Measurements from ENCODE around the gene NEDD4.
"Not testable (repeated sequence)": the region's sequence is repeated elsewhere in the genome, so short reads cannot be mapped to it uniquely, and the experiment has no call there.

NEDD4 gene

GRCh38 chr15:55827204-55827603 is 166.2 kb downstream of the NEDD4 start:
- ChIA-PET CTCF (interaction anchor here (1.6 to 11.3 kb wide), 2 partner anchors 18 to 179 kb away, joined by 4 to 90 read pairs; no protein-coding TSS in a partner anchor), POLR2A (no interaction called here)
- TF ChIP-seq CTCF (IDR thresholded peaks at IDR 0.05; ENCODE audit: insufficient read depth, low read length, missing control alignments): no peak
- DNase-seq (ENCODE audit: low read depth, low spot score): no peak
- no peak overlapping the region for H3K4me3 ChIP-seq (ENCODE audit: low read depth, low read length)

GRCh38 chr15:55824857-55825613 is 168.4 kb downstream of the NEDD4 start:
- ChIA-PET CTCF (interaction anchor here (1.3 to 1.9 kb wide), 2 partner anchors 20 to 183 kb away, joined by 5 to 10 read pairs; no protein-coding TSS in a partner anchor), POLR2A (no interaction called here)
- TF ChIP-seq CTCF (IDR thresholded peaks at IDR 0.05; ENCODE audit: insufficient read depth, low read length, missing control alignments): no peak
- DNase-seq (ENCODE audit: low read depth, low spot score): no peak
- H3K4me3 ChIP-seq (ENCODE audit: low read depth, low read length): no peak overlapping the region

GRCh38 chr15:55823699-55824340 is 169.6 kb downstream of the NEDD4 start:
- no peak overlapping the region for H3K4me3 ChIP-seq (ENCODE audit: low read depth, low read length)
- TF ChIP-seq CTCF (IDR thresholded peaks at IDR 0.05; ENCODE audit: insufficient read depth, low read length, missing control alignments): no peak
- POLR2A ChIA-PET: no interaction called here
- DNase-seq (ENCODE audit: low read depth, low spot score): no peak
- CTCF ChIA-PET: interaction anchor here (0.6 to 1.9 kb wide), 2 partner anchors 51 to 182 kb away, joined by 3 to 5 read pairs; no protein-coding TSS in a partner anchor

- ChIA-PET POLR2A (no interaction called here), CTCF (no interaction called here)
- peak; percentile 78 for DNase-seq (ENCODE audit: low read depth, low spot score)
- H3K4me3 ChIP-seq (ENCODE audit: low read depth, low read length): no peak overlapping the region
- TF ChIP-seq CTCF (IDR thresholded peaks at IDR 0.05; ENCODE audit: insufficient read depth, low read length, missing control alignments): no peak
Observed at GRCh38 chr15:55823191-55823670, 170.2 kb downstream of the NEDD4 start.

- CTCF ChIA-PET: interaction anchor here (0.9 to 1.9 kb wide), 3 partner anchors 10 to 173 kb away, joined by 3 to 8 read pairs (median 5); no protein-coding TSS in a partner anchor
Observed at GRCh38 chr15:55821740-55822139, 171.7 kb downstream of the NEDD4 start.

GRCh38 chr15:55820043-55820442 is 173.4 kb downstream of the NEDD4 start:
- ChIA-PET CTCF (interaction anchor here (1.1 to 1.9 kb wide), 3 partner anchors 25 to 171 kb away, joined by 4 to 8 read pairs (median 6); no protein-coding TSS in a partner anchor), POLR2A (no interaction called here)
- no peak for DNase-seq (ENCODE audit: low read depth, low spot score)
- no peak for TF ChIP-seq CTCF (IDR thresholded peaks at IDR 0.05; ENCODE audit: insufficient read depth, low read length, missing control alignments)
- no peak overlapping the region for H3K4me3 ChIP-seq (ENCODE audit: low read depth, low read length)

More at GRCh38 chr15:55821740-55822139, 171.7 kb downstream of the NEDD4 start:
- POLR2A ChIA-PET; H3K4me3 ChIP-seq (ENCODE audit: low read depth, low read length); DNase-seq (ENCODE audit: low read depth, low spot score): not testable (repeated sequence)
